Measurements from ENCODE around the gene PLXNA4. TPM values are rescaled to one million over a fixed set of nuclear protein-coding genes. Genes with fewer than 3 reads are reported as not detected.

Gene PLXNA4
- total and polyA plus RNA-seq, 2 experiments from 2014 or later = 0.08 to 0.80 TPM

GRCh38 chr7:132354527-132354926 lies 221.7 kb downstream of the PLXNA4 start (continued):
- no peak for TF ChIP-seq REST (IDR thresholded peaks at IDR 0.05; ENCODE audit: unreplicated experiment)

DNA sequence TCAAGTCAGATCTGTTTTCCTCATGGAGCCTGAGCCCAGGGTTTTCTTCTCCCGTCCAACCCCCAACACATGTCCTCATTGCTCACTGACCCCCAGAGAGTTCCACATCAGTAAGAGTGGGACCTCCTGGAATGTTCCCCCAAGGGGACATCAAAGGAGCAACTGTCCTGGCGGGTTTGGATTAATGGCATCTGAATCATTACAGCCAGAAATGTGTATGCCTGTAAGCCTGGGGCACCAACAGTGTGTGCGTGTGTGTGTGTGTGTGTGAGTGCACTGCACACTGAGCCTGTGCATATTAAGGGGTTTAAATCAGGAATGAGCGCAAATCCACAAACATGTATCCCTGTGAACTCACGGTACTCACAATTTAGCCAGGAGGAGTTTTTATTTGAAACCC lies 222.3 kb downstream of the PLXNA4 start:
- no peaks in the 10 kb centered on the region for H3K4me1 ChIP-seq (ENCODE audit: insufficient read depth)
- H3K9me3 Mint-ChIP-seq = peaks cover 3% of the 10 kb centered on the region; the same call in 2 of the 3 replicates
- peaks cover 10% of the 10 kb centered on the region for H3K4me1 Mint-ChIP-seq
- H3F3A ChIP-seq (replicated peaks; ENCODE audit: low read depth) = no peaks in the 10 kb centered on the region
- peaks cover 3% of the 10 kb centered on the region for H3K27me3 Mint-ChIP-seq (ENCODE audit: insufficient read depth, low read depth, poor library complexity)
- H3K36me3 ChIP-seq (ENCODE audit: insufficient read depth) = no peaks in the 10 kb centered on the region
- no peak overlapping the region for H2AFZ ChIP-seq
- no peaks in the 10 kb centered on the region for H3K27me3 ChIP-seq (ENCODE audit: insufficient read depth)
- no peak overlapping the region for H3K27ac ChIP-seq (ENCODE audit: low read depth)
- no peak overlapping the region for H3K4me3 Mint-ChIP-seq
- ATAC-seq (no peak), DNase-seq (ENCODE audit: low spot score) (no peak)
- H4K20me1 ChIP-seq (replicated peaks; ENCODE audit: insufficient read depth) = no peaks in the 10 kb centered on the region
- no peak overlapping the region for H3K4me3 ChIP-seq
- no peak overlapping the region for H3K27ac Mint-ChIP-seq
- H3K4me2 ChIP-seq = no peak overlapping the region
- H3K36me3 Mint-ChIP-seq (ENCODE audit: low read depth) = no peaks in the 10 kb centered on the region
- no peaks in the 10 kb centered on the region for H3K9me2 ChIP-seq (ENCODE audit: insufficient read depth)
- H3K79me2 ChIP-seq (replicated peaks; ENCODE audit: insufficient read depth) = no peaks in the 10 kb centered on the region
- TF ChIP-seq EZH2phosphoT487 (IDR thresholded peaks at IDR 0.05; ENCODE audit: unreplicated experiment) (no peak), REST (IDR thresholded peaks at IDR 0.05; ENCODE audit: unreplicated experiment) (no peak), JUNB (IDR thresholded peaks at IDR 0.05; ENCODE audit: unreplicated experiment) (no peak), ZNF114 (CRISPR knock-in tag; IDR thresholded peaks at IDR 0.05) (no peak), EZH2 (IDR thresholded peaks at IDR 0.05; ENCODE audit: low read depth, unreplicated experiment) (no peak), POLR2AphosphoS5 (IDR thresholded peaks at IDR 0.05; ENCODE audit: low read depth) (no peak), CTCF (conservative IDR thresholded peaks at IDR 0.05; ENCODE audit: low read depth in 2 of 2) (no peak), STAT1 (IDR thresholded peaks at IDR 0.05; ENCODE audit: unreplicated experiment) (no peak), ZNF331 (CRISPR knock-in tag; IDR thresholded peaks at IDR 0.05; ENCODE audit: low read depth) (no peak)
- TF ChIP-seq, protein P1, sequence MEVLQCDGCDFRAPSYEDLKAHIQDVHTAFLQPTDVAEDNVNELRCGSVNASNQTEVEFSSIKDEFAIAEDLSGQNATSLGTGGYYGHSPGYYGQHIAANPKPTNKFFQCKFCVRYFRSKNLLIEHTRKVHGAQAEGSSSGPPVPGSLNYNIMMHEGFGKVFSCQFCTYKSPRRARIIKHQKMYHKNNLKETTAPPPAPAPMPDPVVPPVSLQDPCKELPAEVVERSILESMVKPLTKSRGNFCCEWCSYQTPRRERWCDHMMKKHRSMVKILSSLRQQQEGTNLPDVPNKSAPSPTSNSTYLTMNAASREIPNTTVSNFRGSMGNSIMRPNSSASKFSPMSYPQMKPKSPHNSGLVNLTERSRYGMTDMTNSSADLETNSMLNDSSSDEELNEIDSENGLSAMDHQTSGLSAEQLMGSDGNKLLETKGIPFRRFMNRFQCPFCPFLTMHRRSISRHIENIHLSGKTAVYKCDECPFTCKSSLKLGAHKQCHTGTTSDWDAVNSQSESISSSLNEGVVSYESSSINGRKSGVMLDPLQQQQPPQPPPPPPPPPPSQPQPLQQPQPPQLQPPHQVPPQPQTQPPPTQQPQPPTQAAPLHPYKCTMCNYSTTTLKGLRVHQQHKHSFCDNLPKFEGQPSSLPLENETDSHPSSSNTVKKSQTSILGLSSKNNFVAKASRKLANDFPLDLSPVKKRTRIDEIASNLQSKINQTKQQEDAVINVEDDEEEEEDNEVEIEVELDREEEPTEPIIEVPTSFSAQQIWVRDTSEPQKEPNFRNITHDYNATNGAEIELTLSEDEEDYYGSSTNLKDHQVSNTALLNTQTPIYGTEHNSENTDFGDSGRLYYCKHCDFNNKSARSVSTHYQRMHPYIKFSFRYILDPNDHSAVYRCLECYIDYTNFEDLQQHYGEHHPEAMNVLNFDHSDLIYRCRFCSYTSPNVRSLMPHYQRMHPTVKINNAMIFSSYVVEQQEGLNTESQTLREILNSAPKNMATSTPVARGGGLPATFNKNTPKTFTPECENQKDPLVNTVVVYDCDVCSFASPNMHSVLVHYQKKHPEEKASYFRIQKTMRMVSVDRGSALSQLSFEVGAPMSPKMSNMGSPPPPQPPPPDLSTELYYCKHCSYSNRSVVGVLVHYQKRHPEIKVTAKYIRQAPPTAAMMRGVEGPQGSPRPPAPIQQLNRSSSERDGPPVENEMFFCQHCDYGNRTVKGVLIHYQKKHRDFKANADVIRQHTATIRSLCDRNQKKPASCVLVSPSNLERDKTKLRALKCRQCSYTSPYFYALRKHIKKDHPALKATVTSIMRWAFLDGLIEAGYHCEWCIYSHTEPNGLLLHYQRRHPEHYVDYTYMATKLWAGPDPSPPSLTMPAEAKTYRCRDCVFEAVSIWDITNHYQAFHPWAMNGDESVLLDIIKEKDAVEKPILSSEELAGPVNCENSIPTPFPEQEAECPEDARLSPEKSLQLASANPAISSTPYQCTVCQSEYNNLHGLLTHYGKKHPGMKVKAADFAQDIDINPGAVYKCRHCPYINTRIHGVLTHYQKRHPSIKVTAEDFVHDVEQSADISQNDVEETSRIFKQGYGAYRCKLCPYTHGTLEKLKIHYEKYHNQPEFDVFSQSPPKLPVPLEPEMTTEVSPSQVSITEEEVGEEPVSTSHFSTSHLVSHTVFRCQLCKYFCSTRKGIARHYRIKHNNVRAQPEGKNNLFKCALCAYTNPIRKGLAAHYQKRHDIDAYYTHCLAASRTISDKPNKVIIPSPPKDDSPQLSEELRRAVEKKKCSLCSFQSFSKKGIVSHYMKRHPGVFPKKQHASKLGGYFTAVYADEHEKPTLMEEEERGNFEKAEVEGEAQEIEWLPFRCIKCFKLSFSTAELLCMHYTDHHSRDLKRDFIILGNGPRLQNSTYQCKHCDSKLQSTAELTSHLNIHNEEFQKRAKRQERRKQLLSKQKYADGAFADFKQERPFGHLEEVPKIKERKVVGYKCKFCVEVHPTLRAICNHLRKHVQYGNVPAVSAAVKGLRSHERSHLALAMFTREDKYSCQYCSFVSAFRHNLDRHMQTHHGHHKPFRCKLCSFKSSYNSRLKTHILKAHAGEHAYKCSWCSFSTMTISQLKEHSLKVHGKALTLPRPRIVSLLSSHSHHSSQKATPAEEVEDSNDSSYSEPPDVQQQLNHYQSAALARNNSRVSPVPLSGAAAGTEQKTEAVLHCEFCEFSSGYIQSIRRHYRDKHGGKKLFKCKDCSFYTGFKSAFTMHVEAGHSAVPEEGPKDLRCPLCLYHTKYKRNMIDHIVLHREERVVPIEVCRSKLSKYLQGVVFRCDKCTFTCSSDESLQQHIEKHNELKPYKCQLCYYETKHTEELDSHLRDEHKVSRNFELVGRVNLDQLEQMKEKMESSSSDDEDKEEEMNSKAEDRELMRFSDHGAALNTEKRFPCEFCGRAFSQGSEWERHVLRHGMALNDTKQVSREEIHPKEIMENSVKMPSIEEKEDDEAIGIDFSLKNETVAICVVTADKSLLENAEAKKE (CRISPR knock-in tag; IDR thresholded peaks at IDR 0.05) = no peak

Data from GM23338 (cell line).